Measurements from ENCODE around the gene PRR19.
"Not testable (repeated sequence)": the region's sequence is repeated elsewhere in the genome, so short reads cannot be mapped to it uniquely, and the experiment has no call there.

The PRR19 gene

GRCh38 chr19:42323852-42324654 lies 22.1 kb downstream of the PRR19 start:
- Mint-ChIP-seq H3K4me3 (peak overlapping the region; percentile 4), H3K4me1 (peaks cover 23% of the 10 kb centered on the region), H3K27ac (no peak overlapping the region), H3K27me3 (peaks cover 8% of the 10 kb centered on the region), H3K36me3 (no peaks in the 10 kb centered on the region), H3K9me3 (no peaks in the 10 kb centered on the region)

GRCh38 chr19:42324655-42325307 lies 22.8 kb downstream of the PRR19 start:
- Mint-ChIP-seq H3K4me1 (peaks cover 23% of the 10 kb centered on the region), H3K27ac (peak overlapping the region; percentile 85), H3K27me3 (peaks cover 8% of the 10 kb centered on the region), H3K36me3 (no peaks in the 10 kb centered on the region), H3K4me3 (peak overlapping the region; percentile 91), H3K9me3 (no peaks in the 10 kb centered on the region)

GRCh38 chr19:42325308-42325895 lies 23.5 kb downstream of the PRR19 start, which contains the start of gene MEGF8:
MEGF8 (plus strand) TSS chr19:42325635; CDS start chr19:42326244, 609 bp downstream.
- Mint-ChIP-seq H3K4me1 (peaks cover 23% of the 10 kb centered on the region), H3K4me3 (peak within 1 kb of the TSS; percentile 91), H3K27ac (peak within 1 kb of the TSS; percentile 85), H3K36me3 (no peaks in the 10 kb centered on the region), H3K9me3 (no peaks in the 10 kb centered on the region), H3K27me3 (peaks cover 8% of the 10 kb centered on the region)

GRCh38 chr19:42325896-42326771 lies 24.2 kb downstream of the PRR19 start:
- no peaks in the 10 kb centered on the region for H3K36me3 Mint-ChIP-seq
- H3K9me3 Mint-ChIP-seq: no peaks in the 10 kb centered on the region
- peak overlapping the region; percentile 51 for H3K27ac Mint-ChIP-seq
- H3K4me3 Mint-ChIP-seq: peak overlapping the region; percentile 91
- H3K27me3 Mint-ChIP-seq: peaks cover 8% of the 10 kb centered on the region
- H3K4me1 Mint-ChIP-seq: peaks cover 23% of the 10 kb centered on the region

GRCh38 chr19:42326969-42327368 lies 25.0 kb downstream of the PRR19 start:
- H3K4me3 Mint-ChIP-seq: peak overlapping the region; percentile 91

GRCh38 chr19:42327381-42327780 lies 25.4 kb downstream of the PRR19 start:
- Mint-ChIP-seq H3K4me3 (peak overlapping the region; percentile 91), H3K4me1 (peaks cover 23% of the 10 kb centered on the region), H3K27ac (no peak overlapping the region), H3K36me3 (no peaks in the 10 kb centered on the region), H3K9me3 (no peaks in the 10 kb centered on the region), H3K27me3 (peaks cover 8% of the 10 kb centered on the region)

More at GRCh38 chr19:42326969-42327368, 25.0 kb downstream of the PRR19 start:
- Mint-ChIP-seq H3K27ac (no peak overlapping the region), H3K27me3 (peaks cover 8% of the 10 kb centered on the region), H3K9me3 (no peaks in the 10 kb centered on the region), H3K36me3 (no peaks in the 10 kb centered on the region), H3K4me1 (peaks cover 23% of the 10 kb centered on the region)

- Mint-ChIP-seq H3K4me3 (no peak overlapping the region), H3K4me1 (peaks cover 23% of the 10 kb centered on the region), H3K9me3 (no peaks in the 10 kb centered on the region), H3K36me3 (no peaks in the 10 kb centered on the region), H3K27me3 (peaks cover 7% of the 10 kb centered on the region), H3K27ac (no peak overlapping the region)
Observed at GRCh38 chr19:42328106-42328505, 26.2 kb downstream of the PRR19 start.

- no peaks in the 10 kb centered on the region for H3K9me3 Mint-ChIP-seq
- H3K4me1 Mint-ChIP-seq: peaks cover 23% of the 10 kb centered on the region
- no peaks in the 10 kb centered on the region for H3K36me3 Mint-ChIP-seq
- peaks cover 7% of the 10 kb centered on the region for H3K27me3 Mint-ChIP-seq
- H3K27ac Mint-ChIP-seq: no peak overlapping the region
- H3K4me3 Mint-ChIP-seq: no peak overlapping the region
Observed at GRCh38 chr19:42328854-42329253, 26.9 kb downstream of the PRR19 start.

- Mint-ChIP-seq H3K9me3 (no peaks in the 10 kb centered on the region), H3K27me3 (no peaks in the 10 kb centered on the region), H3K4me3 (no peak overlapping the region), H3K4me1 (peaks cover 16% of the 10 kb centered on the region), H3K27ac (no peak overlapping the region), H3K36me3 (no peaks in the 10 kb centered on the region)
Observed at GRCh38 chr19:42330241-42330711, 28.3 kb downstream of the PRR19 start.

- H3K36me3 Mint-ChIP-seq, H3K27me3 Mint-ChIP-seq, H3K9me3 Mint-ChIP-seq, H3K27ac Mint-ChIP-seq, H3K4me3 Mint-ChIP-seq: not testable (repeated sequence)
- H3K4me1 Mint-ChIP-seq: peaks cover 16% of the 10 kb centered on the region
Observed at GRCh38 chr19:42331333-42331732, 29.4 kb downstream of the PRR19 start.

GRCh38 chr19:42332059-42332458 lies 30.1 kb downstream of the PRR19 start:
- no peaks in the 10 kb centered on the region for H3K9me3 Mint-ChIP-seq
- no peaks in the 10 kb centered on the region for H3K36me3 Mint-ChIP-seq
- no peaks in the 10 kb centered on the region for H3K27me3 Mint-ChIP-seq
- no peak overlapping the region for H3K4me3 Mint-ChIP-seq
- H3K27ac Mint-ChIP-seq: no peak overlapping the region
- peaks cover 10% of the 10 kb centered on the region for H3K4me1 Mint-ChIP-seq

GRCh38 chr19:42333018-42333417 lies 31.1 kb downstream of the PRR19 start:
- Mint-ChIP-seq H3K9me3 (no peaks in the 10 kb centered on the region), H3K4me3 (no peak overlapping the region), H3K27ac (no peak overlapping the region)

GRCh38 chr19:42333975-42334696 lies 32.2 kb downstream of the PRR19 start:
- Mint-ChIP-seq H3K27me3 (no peaks in the 10 kb centered on the region), H3K4me3 (no peak overlapping the region), H3K4me1 (no peaks in the 10 kb centered on the region), H3K27ac (no peak overlapping the region), H3K9me3 (no peaks in the 10 kb centered on the region), H3K36me3 (peaks cover 2% of the 10 kb centered on the region)

More at GRCh38 chr19:42333018-42333417, 31.1 kb downstream of the PRR19 start:
- H3K27me3 Mint-ChIP-seq: no peaks in the 10 kb centered on the region
- H3K36me3 Mint-ChIP-seq: no peaks in the 10 kb centered on the region
- peaks cover 3% of the 10 kb centered on the region for H3K4me1 Mint-ChIP-seq

GRCh38 chr19:42334697-42335373 lies 32.9 kb downstream of the PRR19 start:
- H3K27me3 Mint-ChIP-seq: no peaks in the 10 kb centered on the region
- H3K4me3 Mint-ChIP-seq: no peak overlapping the region
- no peaks in the 10 kb centered on the region for H3K4me1 Mint-ChIP-seq
- H3K27ac Mint-ChIP-seq: no peak overlapping the region
- H3K36me3 Mint-ChIP-seq: peaks cover 2% of the 10 kb centered on the region
- H3K9me3 Mint-ChIP-seq: no peaks in the 10 kb centered on the region
